Measurements from ENCODE around the gene CCDC92B.

- TF ChIP-seq MAZ (IDR thresholded peaks at IDR 0.05; ENCODE audit: borderline replicate concordance, low read depth, low read length), result no peak
- no peak for TF ChIP-seq CTCF (conservative IDR thresholded peaks at IDR 0.05; ENCODE audit: low read depth, low read length)
- no peak for TF ChIP-seq POLR2A (IDR thresholded peaks at IDR 0.05; ENCODE audit: low read depth, low read length)
- no peak for TF ChIP-seq USF2 (IDR thresholded peaks at IDR 0.05; ENCODE audit: low read depth, low read length)
- no peak for TF ChIP-seq CEBPB (IDR thresholded peaks at IDR 0.05; ENCODE audit: low read depth, low read length)
- TF ChIP-seq MAFK (IDR thresholded peaks at IDR 0.05; ENCODE audit: low read depth, low read length), result no peak
- TF ChIP-seq SMC3 (IDR thresholded peaks at IDR 0.05; ENCODE audit: low read depth, low read length), result no peak
- no peak for TF ChIP-seq RCOR1 (IDR thresholded peaks at IDR 0.05; ENCODE audit: insufficient replicate concordance, low read length)
- no peak for TF ChIP-seq BHLHE40 (IDR thresholded peaks at IDR 0.05; ENCODE audit: low read depth, low read length)
- no peak for TF ChIP-seq FOS (IDR thresholded peaks at IDR 0.05; ENCODE audit: low read depth, low read length)
- TF ChIP-seq RAD21 (IDR thresholded peaks at IDR 0.05; ENCODE audit: low read length), result no peak
Observed at GRCh38 chr17:2795441-2796163, 46.1 kb upstream of the CCDC92B start.

All from IMR-90 (cell line).